GM12873 (cell line): Measurements from ENCODE around the gene ATXN7L1.

Experiments used
- CTCF ChIP-seq: IDR thresholded peaks from 2 replicates; pipeline ENCODE4 v1.5.1; 2012; ENCODE audit warnings: low read depth, mild to moderate bottlenecking, moderate library complexity, low read length, control low read depth; ENCODE audit not compliant: insufficient read depth; ENCODE audit errors: missing control alignments

ATXN7L1 gene

GRCh38 chr7:105830405-105831301, 45.7 kb downstream of the ATXN7L1 start:
- TF ChIP-seq CTCF = no peak

GRCh38 chr7:105829681-105830322, 46.6 kb downstream of the ATXN7L1 start:
- TF ChIP-seq CTCF = no peak

- no peak for TF ChIP-seq CTCF
These were observed 48.3 kb downstream of the ATXN7L1 start for GRCh38 chr7:105828141-105828540.

- TF ChIP-seq CTCF = no peak
These were observed 49.1 kb downstream of the ATXN7L1 start for GRCh38 chr7:105827151-105827875.

GRCh38 chr7:105826143-105826542, 50.3 kb downstream of the ATXN7L1 start:
- no peak for TF ChIP-seq CTCF

GRCh38 chr7:105825371-105825770, 51.0 kb downstream of the ATXN7L1 start:
- no peak for TF ChIP-seq CTCF

- TF ChIP-seq CTCF = no peak
These were observed 53.6 kb downstream of the ATXN7L1 start for GRCh38 chr7:105822806-105823205.
